B cell (primary cell): ENCODE measurements around the gene GSG1. TPM values are rescaled to one million over a fixed set of nuclear protein-coding genes. Genes with fewer than 3 reads are reported as not detected.
A peak's percentile ranks its signal among the peaks of the same experiment; 100 is the strongest.

Experiments
- ATAC-seq: fragments of 200-7000 bp; cut with Tn5 transposase; one replicate; pipeline ENCODE4 v1.10.0; 2021; ENCODE audit warnings: low read depth, mild to moderate bottlenecking, moderate number of reproducible peaks, moderate library complexity
- CTCF ChIA-PET: fragments of 350-600 bp; sonication (Branson Sonifier 250); formaldehyde crosslinking; loops from one replicate; lab custom pipeline; 2021; ENCODE audit warnings: antibody characterized with exemption, inconsistent platforms; lab: Charles Lee
- POLR2A ChIA-PET: fragments of 350-600 bp; sonication (Branson Sonifier 250); formaldehyde crosslinking; loops from one replicate; lab custom pipeline; 2021; ENCODE audit warnings: antibody characterized with exemption; lab: Charles Lee
- DNase-seq: peaks from one replicate; pipeline ENCODE4 v3.0.0; 2013
- H2AFZ ChIP-seq: 2 replicates; pipeline ENCODE4 v1.6.1; 2012; ENCODE audit warnings: mild to moderate bottlenecking, low read depth, low read length; ENCODE audit not compliant: insufficient read depth, poor library complexity, severe bottlenecking
- H3K27ac ChIP-seq, 2 donors: 1 replicate in 1 of 2; 2 replicates in 1 of 2; pipeline ENCODE4 v1.5.1; 2012 to 2013; ENCODE audit warnings: low read length in 2 of 2, mild to moderate bottlenecking in 2 of 2, moderate library complexity in 1 of 2
- H3K27me3 ChIP-seq, 4 experiments: fragments of 200-600 bp in 1 of 4; sonication (generic) in 1 of 4; replicated peaks in 1 of 4; 1 replicate in 2 of 4; 2 replicates in 2 of 4; pipeline versions ENCODE4 v1.6.1 to v1.7.0; 2013 to 2016; ENCODE audit warnings: low read length in 3 of 4, mild to moderate bottlenecking in 2 of 4, mixed read lengths in 1 of 4, moderate library complexity in 1 of 4; ENCODE audit not compliant: insufficient read depth in 4 of 4, control insufficient read depth in 3 of 4; ENCODE audit errors: control extremely low read depth in 1 of 4
- H3K36me3 ChIP-seq, 2 experiments: replicated peaks in 1 of 2; 1 replicate in 1 of 2; 2 replicates in 1 of 2; pipeline versions ENCODE4 v1.6.1 to v1.7.1; 2013; ENCODE audit warnings: low read length in 1 of 2; ENCODE audit not compliant: insufficient read depth in 2 of 2, control insufficient read depth in 1 of 2; ENCODE audit errors: control extremely low read depth in 1 of 2, extremely low read depth in 1 of 2
- H3K4me1 ChIP-seq, 2 donors: fragments of 200-600 bp in 1 of 2; sonication (generic) in 1 of 2; 1 replicate in 1 of 2; 2 replicates in 1 of 2; pipeline versions ENCODE4 v1.5.1 to v1.6.1; 2013 to 2017; ENCODE audit warnings: low read length in 2 of 2; ENCODE audit not compliant: control insufficient read depth in 2 of 2, insufficient read depth in 2 of 2
- H3K4me2 ChIP-seq: replicated peaks from 2 replicates; pipeline ENCODE3; 2012; ENCODE audit warnings: mild to moderate bottlenecking, low read depth, low read length; ENCODE audit not compliant: poor library complexity, severe bottlenecking
- H3K4me3 ChIP-seq, 5 experiments: fragments of 200-600 bp in 1 of 5; sonication (generic) in 1 of 5; 1 replicate in 3 of 5; 2 replicates in 2 of 5; pipeline versions ENCODE4 v1.5.1 to v1.7.0; 2011 to 2016; ENCODE audit warnings: low read length in 4 of 5, mild to moderate bottlenecking in 4 of 5, low read depth in 2 of 5, control low read depth in 1 of 5, moderate library complexity in 1 of 5; ENCODE audit not compliant: insufficient read depth in 1 of 5; ENCODE audit errors: control extremely low read depth in 1 of 5, extremely low read depth in 1 of 5
- H3K79me2 ChIP-seq: fragments of 200-600 bp; sonication (generic); one replicate; pipeline ENCODE4 v1.6.0; 2016; ENCODE audit warnings: low read length; ENCODE audit not compliant: control insufficient read depth, insufficient read depth
- H3K9ac ChIP-seq: fragments of 200-600 bp; sonication (generic); 2 replicates; pipeline ENCODE4 v1.6.1; 2017; ENCODE audit warnings: mild to moderate bottlenecking, low read length, moderate library complexity
- H3K9me3 ChIP-seq, 3 donors: one replicate each; pipeline versions ENCODE4 v1.6.1 to v1.7.1; 2013; ENCODE audit warnings: low read length in 2 of 3; ENCODE audit not compliant: control insufficient read depth in 2 of 3, insufficient read depth in 1 of 3; ENCODE audit errors: control extremely low read depth in 1 of 3
- H4K20me1 ChIP-seq: 2 replicates; pipeline ENCODE4 v1.6.0; 2012; ENCODE audit warnings: mild to moderate bottlenecking, low read length; ENCODE audit not compliant: insufficient read depth, control insufficient read depth, poor library complexity, severe bottlenecking
- H3K27ac Mint-ChIP-seq: one replicate; pipeline ENCODE4 v1.8.0; 2021; ENCODE audit warnings: mixed read lengths
- H3K27me3 Mint-ChIP-seq: one replicate; pipeline ENCODE4 v1.8.0; 2021; ENCODE audit warnings: mixed read lengths
- H3K4me1 Mint-ChIP-seq: one replicate; pipeline ENCODE4 v1.8.0; 2021; ENCODE audit warnings: mixed read lengths
- H3K4me3 Mint-ChIP-seq: one replicate; pipeline ENCODE4 v1.8.0; 2021; ENCODE audit warnings: mixed read lengths
- H3K9me3 Mint-ChIP-seq: one replicate; pipeline ENCODE4 v1.8.0; 2022; ENCODE audit warnings: mixed read lengths; ENCODE audit not compliant: insufficient read depth
- EZH2 ChIP-seq: IDR thresholded peaks from 2 replicates; pipeline ENCODE4 v1.6.1; 2012; ENCODE audit warnings: borderline replicate concordance, low read depth, mild to moderate bottlenecking, moderate library complexity, low read length; ENCODE audit not compliant: insufficient read depth, poor library complexity, severe bottlenecking
- WGBS: methylation state at CpG from one replicate; pipeline ENCODE4 v1.1.5; 2013; ENCODE audit warnings: missing lambda C conversion rate; ENCODE audit not compliant: insufficient coverage; 5-methylcytosine and 5-hydroxymethylcytosine counted together
- intact Hi-C: fragments of 100-400 bp; cut with micrococcal nuclease; formaldehyde crosslinking; loops from one replicate; pipeline ENCODE4 v1.10.0; 2022
- polyA plus RNA-seq: library from polyadenylated mRNA; depleted of rRNA; stranded (reverse); fragments of >200 nt; gene quantifications from 2 replicates; pipeline ENCODE4 v1.2.3, GENCODE V29; 2012
- total RNA-seq, 2 donors: library from RNA; stranded (reverse); fragments of 120-200 nt in 1 of 2; gene quantifications; 1 replicate in 1 of 2; 2 replicates in 1 of 2; pipeline versions ENCODE4 v1.2.3 to v1.2.4, GENCODE V29; 2013 to 2022
- TF ChIP-seq, protein P1 (sequence below): fragments of 200-600 bp; IDR thresholded peaks from one replicate; pipeline ENCODE4 v1.8.0; 2022; ENCODE audit warnings: antibody characterized with exemption, mild to moderate bottlenecking

The GSG1 gene
- total and polyA plus RNA-seq, 2 donors (not counting 1 experiment from before 2014, with no cell fraction given), result not detected

DNA sequence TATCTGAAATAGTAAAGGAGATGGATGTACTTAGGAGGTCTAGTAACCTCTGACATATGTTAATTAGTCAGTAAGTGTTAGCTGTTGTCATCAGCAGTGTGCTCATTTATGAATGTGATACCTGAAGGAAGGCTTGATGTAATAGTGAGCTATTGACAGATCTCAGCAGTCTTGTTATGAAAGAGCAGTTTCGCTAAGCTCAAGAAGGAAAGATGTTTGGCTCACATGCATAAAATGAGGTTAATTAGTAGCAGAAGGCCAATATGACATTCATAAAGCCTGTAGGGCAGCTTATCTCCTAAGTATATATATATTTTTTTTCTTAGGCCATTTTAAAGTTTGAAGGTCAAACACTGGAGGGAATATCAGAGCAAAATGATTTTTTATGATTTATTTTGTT, 56.5 kb downstream of the GSG1 start:
- no peak overlapping the region for H3K4me2 ChIP-seq
- H3K4me3 ChIP-seq, result no peak overlapping the region
- ATAC-seq (no peak), DNase-seq (no peak)
- H3K27me3 Mint-ChIP-seq, result no peaks in the 10 kb centered on the region
- H3K4me1 ChIP-seq, result peaks cover 9 to 12% of the 10 kb centered on the region in 2 donors
- CTCF ChIA-PET, result interaction anchor here (1.2 to 1.3 kb wide), 2 partner anchors 23 to 165 kb away, joined by 3 to 6 read pairs; no protein-coding TSS in a partner anchor
- H4K20me1 ChIP-seq, result no peaks in the 10 kb centered on the region
- intact Hi-C loops, result no loop called here
- no peaks in the 10 kb centered on the region for H3K27me3 ChIP-seq
- H3K4me1 Mint-ChIP-seq, result peaks cover 13% of the 10 kb centered on the region
- POLR2A ChIA-PET, result no interaction called here
- WGBS, result no CpG with 5 or more reads among the region's 1 CpG
- H3K9me3 ChIP-seq, result no peaks in the 10 kb centered on the region
- H3K27ac Mint-ChIP-seq, result no peak overlapping the region
- H3K27ac ChIP-seq, result no peak overlapping the region
- no peak overlapping the region for H3K4me3 Mint-ChIP-seq
- H3K9ac ChIP-seq, result no peak overlapping the region
- no peak overlapping the region for H2AFZ ChIP-seq
- TF ChIP-seq, protein P1, sequence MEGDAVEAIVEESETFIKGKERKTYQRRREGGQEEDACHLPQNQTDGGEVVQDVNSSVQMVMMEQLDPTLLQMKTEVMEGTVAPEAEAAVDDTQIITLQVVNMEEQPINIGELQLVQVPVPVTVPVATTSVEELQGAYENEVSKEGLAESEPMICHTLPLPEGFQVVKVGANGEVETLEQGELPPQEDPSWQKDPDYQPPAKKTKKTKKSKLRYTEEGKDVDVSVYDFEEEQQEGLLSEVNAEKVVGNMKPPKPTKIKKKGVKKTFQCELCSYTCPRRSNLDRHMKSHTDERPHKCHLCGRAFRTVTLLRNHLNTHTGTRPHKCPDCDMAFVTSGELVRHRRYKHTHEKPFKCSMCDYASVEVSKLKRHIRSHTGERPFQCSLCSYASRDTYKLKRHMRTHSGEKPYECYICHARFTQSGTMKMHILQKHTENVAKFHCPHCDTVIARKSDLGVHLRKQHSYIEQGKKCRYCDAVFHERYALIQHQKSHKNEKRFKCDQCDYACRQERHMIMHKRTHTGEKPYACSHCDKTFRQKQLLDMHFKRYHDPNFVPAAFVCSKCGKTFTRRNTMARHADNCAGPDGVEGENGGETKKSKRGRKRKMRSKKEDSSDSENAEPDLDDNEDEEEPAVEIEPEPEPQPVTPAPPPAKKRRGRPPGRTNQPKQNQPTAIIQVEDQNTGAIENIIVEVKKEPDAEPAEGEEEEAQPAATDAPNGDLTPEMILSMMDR, result no peak
- TF ChIP-seq EZH2, result no peak
- no peaks in the 10 kb centered on the region for H3K36me3 ChIP-seq
- peaks cover 9% of the 10 kb centered on the region for H3K79me2 ChIP-seq
- no peaks in the 10 kb centered on the region for H3K9me3 Mint-ChIP-seq

DNA sequence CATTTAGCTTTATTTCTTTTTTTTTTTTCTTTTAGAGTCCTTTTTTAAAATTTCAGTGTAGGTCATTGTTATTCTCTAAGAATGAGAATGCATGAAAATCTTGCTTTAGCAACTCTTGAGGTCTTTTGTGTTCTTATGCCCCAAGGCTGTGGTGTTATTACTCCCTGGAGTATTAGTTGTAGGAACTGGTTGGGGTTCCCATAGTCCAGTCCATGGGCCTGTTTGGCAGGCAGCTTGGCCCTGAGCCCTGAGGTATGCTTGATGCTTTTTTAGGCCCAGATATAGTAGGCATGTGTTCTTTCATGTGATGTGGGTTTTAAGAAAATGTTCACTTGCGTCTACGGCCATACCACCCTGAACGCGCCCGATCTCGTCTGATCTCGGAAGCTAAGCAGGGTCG, 57.7 kb downstream of the GSG1 start:
- Histone ChIP-seq H3K27ac (no peak overlapping the region), H4K20me1 (no peaks in the 10 kb centered on the region), H3K79me2 (peaks cover 9% of the 10 kb centered on the region), H3K9me3 (no peaks in the 10 kb centered on the region), H3K4me3 (no peak overlapping the region), H2AFZ (no peak overlapping the region), H3K4me1 (peaks cover 9 to 12% of the 10 kb centered on the region in 2 donors), H3K36me3 (no peaks in the 10 kb centered on the region), H3K9ac (no peak overlapping the region), H3K4me2 (no peak overlapping the region), H3K27me3 (no peaks in the 10 kb centered on the region)
- no peaks in the 10 kb centered on the region for H3K9me3 Mint-ChIP-seq
- POLR2A ChIA-PET, result no interaction called here
- DNase-seq, result no peak
- no peaks in the 10 kb centered on the region for H3K27me3 Mint-ChIP-seq
- TF ChIP-seq, protein P1, result no peak
- no peak for TF ChIP-seq EZH2
- no peak for ATAC-seq
- intact Hi-C loops, result loop anchor here (2.0 kb wide), 1 partner anchor 55 kb away; no protein-coding TSS in a partner anchor
- no CpG with 5 or more reads among the region's 8 CpGs for WGBS
- CTCF ChIA-PET, result interaction anchor here (1.2 to 3.4 kb wide), 2 partner anchors 22 to 167 kb away, joined by 3 to 34 read pairs; no protein-coding TSS in a partner anchor
- H3K27ac Mint-ChIP-seq, result no peak overlapping the region
- peaks cover 15% of the 10 kb centered on the region for H3K4me1 Mint-ChIP-seq
- peak overlapping the region; percentile 42 for H3K4me3 Mint-ChIP-seq
